Medulla oblongata (tissue), 1 donor: ENCODE data around the gene DNPH1.

Experiments used
- DNase-seq: peaks from one replicate; pipeline ENCODE4 v3.0.0-alpha.2; 2015; ENCODE audit errors: extremely low spot score

The DNPH1 gene

GRCh38 chr6:43181621-43181941 lies 47.7 kb downstream of the DNPH1 start:
- DNase-seq = no peak

DNA sequence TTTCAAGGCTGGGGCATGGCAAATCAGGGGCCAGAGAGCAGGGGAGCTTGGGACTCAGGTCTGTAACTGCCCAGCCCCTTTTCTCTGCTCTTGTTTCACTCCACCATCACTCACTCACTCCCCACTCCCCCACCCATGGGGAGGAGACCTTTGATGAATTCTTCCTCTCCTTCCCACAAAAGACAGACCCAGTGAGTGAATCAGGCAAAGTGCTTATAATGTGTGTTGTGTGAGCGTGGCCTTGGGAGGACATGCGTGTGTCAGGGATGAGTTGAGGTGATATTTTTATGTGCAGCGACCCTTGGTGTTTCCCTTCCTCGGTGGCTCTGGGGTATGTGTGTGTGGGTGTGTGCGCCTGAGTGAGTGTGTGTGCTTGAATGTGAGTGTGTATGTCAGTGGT lies 48.3 kb downstream of the DNPH1 start:
- no peak for DNase-seq

DNA sequence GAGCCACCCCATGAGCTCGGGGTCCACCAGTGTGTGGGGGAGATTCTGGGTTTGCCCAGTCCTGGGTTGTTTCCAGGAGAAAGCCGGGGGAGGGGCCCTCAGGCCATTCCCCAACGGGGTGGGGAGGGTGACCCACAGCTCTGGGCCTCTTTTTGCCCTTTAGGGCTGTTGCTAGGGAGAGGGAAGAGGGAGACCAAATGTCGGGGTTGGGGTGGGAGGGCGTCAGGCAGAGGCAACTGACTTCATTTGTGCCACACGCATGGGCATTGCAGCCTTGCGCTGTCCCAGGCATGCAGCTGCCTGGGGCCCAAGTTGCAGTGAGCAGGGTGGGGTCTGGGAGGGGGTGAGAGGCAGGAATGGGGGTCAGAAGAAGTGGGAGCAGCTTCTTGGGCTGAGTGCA lies 49.2 kb downstream of the DNPH1 start:
- DNase-seq = no peak

- DNase-seq = no peak
These were observed 50.1 kb downstream of the DNPH1 start for GRCh38 chr6:43178951-43179830.

- DNase-seq = no peak
These were observed 51.1 kb downstream of the DNPH1 start for GRCh38 chr6:43178150-43178549.

DNA sequence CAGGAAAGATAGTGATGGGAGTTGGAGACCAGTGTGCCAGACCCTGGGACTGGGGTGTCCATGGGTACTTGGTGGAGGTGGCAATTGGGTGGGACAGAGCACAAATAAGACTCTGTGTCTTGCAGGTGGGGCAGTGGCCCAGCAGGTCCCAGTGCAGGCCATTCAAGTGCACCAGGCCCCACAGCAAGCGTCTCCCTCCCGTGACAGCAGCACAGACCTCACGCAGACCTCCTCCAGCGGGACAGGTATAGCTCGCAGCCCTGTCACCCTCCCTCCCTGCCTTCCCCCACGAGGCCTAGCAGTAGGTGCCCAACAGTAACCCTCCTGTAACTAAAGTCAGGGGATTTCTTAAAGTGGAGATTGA lies 52.9 kb downstream of the DNPH1 start:
- DNase-seq = no peak

- no peak for DNase-seq
These were observed 53.4 kb downstream of the DNPH1 start for GRCh38 chr6:43175676-43176422.
